ENCODE measurements around the gene PRM1.

GRCh38 chr16:11276896-11277593 lies 4.1 kb downstream of the PRM1 start:
- no peak for TF ChIP-seq SP1 (IDR thresholded peaks at IDR 0.05)
- TF ChIP-seq RAD21 (IDR thresholded peaks at IDR 0.05), result no peak
- TF ChIP-seq, protein P1, sequence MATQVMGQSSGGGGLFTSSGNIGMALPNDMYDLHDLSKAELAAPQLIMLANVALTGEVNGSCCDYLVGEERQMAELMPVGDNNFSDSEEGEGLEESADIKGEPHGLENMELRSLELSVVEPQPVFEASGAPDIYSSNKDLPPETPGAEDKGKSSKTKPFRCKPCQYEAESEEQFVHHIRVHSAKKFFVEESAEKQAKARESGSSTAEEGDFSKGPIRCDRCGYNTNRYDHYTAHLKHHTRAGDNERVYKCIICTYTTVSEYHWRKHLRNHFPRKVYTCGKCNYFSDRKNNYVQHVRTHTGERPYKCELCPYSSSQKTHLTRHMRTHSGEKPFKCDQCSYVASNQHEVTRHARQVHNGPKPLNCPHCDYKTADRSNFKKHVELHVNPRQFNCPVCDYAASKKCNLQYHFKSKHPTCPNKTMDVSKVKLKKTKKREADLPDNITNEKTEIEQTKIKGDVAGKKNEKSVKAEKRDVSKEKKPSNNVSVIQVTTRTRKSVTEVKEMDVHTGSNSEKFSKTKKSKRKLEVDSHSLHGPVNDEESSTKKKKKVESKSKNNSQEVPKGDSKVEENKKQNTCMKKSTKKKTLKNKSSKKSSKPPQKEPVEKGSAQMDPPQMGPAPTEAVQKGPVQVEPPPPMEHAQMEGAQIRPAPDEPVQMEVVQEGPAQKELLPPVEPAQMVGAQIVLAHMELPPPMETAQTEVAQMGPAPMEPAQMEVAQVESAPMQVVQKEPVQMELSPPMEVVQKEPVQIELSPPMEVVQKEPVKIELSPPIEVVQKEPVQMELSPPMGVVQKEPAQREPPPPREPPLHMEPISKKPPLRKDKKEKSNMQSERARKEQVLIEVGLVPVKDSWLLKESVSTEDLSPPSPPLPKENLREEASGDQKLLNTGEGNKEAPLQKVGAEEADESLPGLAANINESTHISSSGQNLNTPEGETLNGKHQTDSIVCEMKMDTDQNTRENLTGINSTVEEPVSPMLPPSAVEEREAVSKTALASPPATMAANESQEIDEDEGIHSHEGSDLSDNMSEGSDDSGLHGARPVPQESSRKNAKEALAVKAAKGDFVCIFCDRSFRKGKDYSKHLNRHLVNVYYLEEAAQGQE (IDR thresholded peaks at IDR 0.05), result no peak
- TF ChIP-seq, protein P2, sequence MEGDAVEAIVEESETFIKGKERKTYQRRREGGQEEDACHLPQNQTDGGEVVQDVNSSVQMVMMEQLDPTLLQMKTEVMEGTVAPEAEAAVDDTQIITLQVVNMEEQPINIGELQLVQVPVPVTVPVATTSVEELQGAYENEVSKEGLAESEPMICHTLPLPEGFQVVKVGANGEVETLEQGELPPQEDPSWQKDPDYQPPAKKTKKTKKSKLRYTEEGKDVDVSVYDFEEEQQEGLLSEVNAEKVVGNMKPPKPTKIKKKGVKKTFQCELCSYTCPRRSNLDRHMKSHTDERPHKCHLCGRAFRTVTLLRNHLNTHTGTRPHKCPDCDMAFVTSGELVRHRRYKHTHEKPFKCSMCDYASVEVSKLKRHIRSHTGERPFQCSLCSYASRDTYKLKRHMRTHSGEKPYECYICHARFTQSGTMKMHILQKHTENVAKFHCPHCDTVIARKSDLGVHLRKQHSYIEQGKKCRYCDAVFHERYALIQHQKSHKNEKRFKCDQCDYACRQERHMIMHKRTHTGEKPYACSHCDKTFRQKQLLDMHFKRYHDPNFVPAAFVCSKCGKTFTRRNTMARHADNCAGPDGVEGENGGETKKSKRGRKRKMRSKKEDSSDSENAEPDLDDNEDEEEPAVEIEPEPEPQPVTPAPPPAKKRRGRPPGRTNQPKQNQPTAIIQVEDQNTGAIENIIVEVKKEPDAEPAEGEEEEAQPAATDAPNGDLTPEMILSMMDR (IDR thresholded peaks at IDR 0.05; ENCODE audit: low read depth, low read length, missing input control), result no peak
- TF ChIP-seq, protein P3, sequence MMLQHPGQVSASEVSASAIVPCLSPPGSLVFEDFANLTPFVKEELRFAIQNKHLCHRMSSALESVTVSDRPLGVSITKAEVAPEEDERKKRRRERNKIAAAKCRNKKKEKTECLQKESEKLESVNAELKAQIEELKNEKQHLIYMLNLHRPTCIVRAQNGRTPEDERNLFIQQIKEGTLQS (IDR thresholded peaks at IDR 0.05), result no peak
- no peak for TF ChIP-seq EGR1 (IDR thresholded peaks at IDR 0.05; ENCODE audit: low read depth in 2 of 2)
- no peak for TF ChIP-seq HNF4G (IDR thresholded peaks at IDR 0.05)
- TF ChIP-seq GABPA (IDR thresholded peaks at IDR 0.05 in 1 of 2, conservative IDR thresholded peaks at IDR 0.05 in 1 of 2), result no peak
- no peak for TF ChIP-seq TAF1 (conservative IDR thresholded peaks at IDR 0.05)
- no peak for TF ChIP-seq YY1 (IDR thresholded peaks at IDR 0.05)
